Neural progenitor cell (in vitro differentiated cells): ENCODE data around the gene CDH23. TPM values are rescaled to one million over a fixed set of nuclear protein-coding genes. Genes with fewer than 3 reads are reported as not detected.
A peak's percentile ranks its signal among the peaks of the same experiment; 100 is the strongest.

ENCODE experiments used
- DNase-seq: peaks from one replicate; pipeline ENCODE4 v3.0.0-alpha.2; 2016; ENCODE audit warnings: low spot score
- H2AFZ ChIP-seq: fragments of 200-600 bp; sonication (generic); replicated peaks from 2 replicates; pipeline ENCODE4 v1.6.1; 2016; ENCODE audit warnings: antibody characterized with exemption
- H3F3A ChIP-seq: fragments of 200-600 bp; sonication (generic); 2 replicates; pipeline ENCODE4 v1.6.1; 2016; ENCODE audit warnings: antibody characterized with exemption, low read depth
- H3K27ac ChIP-seq: fragments of 200-600 bp; sonication (generic); 2 replicates; pipeline ENCODE4 v1.5.1; 2016; ENCODE audit warnings: mild to moderate bottlenecking
- H3K27me3 ChIP-seq: fragments of 200-600 bp; sonication (generic); 2 replicates; pipeline ENCODE4 v1.6.1; 2016; ENCODE audit warnings: mild to moderate bottlenecking, moderate library complexity
- H3K36me3 ChIP-seq: fragments of 200-600 bp; sonication (generic); 2 replicates; pipeline ENCODE4 v1.5.1; 2016
- H3K4me1 ChIP-seq: fragments of 200-600 bp; sonication (generic); 2 replicates; pipeline ENCODE4 v1.6.1; 2016; ENCODE audit warnings: mixed run types
- H3K4me2 ChIP-seq: fragments of 200-600 bp; sonication (generic); 2 replicates; pipeline ENCODE4 v1.6.1; 2016
- H3K4me3 ChIP-seq: fragments of 200-600 bp; sonication (generic); 2 replicates; pipeline ENCODE4 v1.5.1; 2016
- H3K79me2 ChIP-seq: fragments of 200-600 bp; sonication (generic); 2 replicates; pipeline ENCODE4 v1.6.1; 2016; ENCODE audit warnings: low read depth
- H3K9ac ChIP-seq: fragments of 200-600 bp; sonication (generic); 2 replicates; pipeline ENCODE4 v1.6.1; 2016
- H3K9me3 ChIP-seq: fragments of 200-600 bp; sonication (generic); 2 replicates; pipeline ENCODE4 v1.5.1; 2016; ENCODE audit warnings: low read depth
- H4K20me1 ChIP-seq: fragments of 200-600 bp; sonication (generic); 2 replicates; pipeline ENCODE4 v1.6.1; 2016; ENCODE audit warnings: low read depth
- H3K27ac Mint-ChIP-seq: 3 replicates; pipeline ENCODE4 v1.8.0; 2021; ENCODE audit warnings: mixed read lengths
- H3K27me3 Mint-ChIP-seq: 2 replicates; pipeline ENCODE4 v1.8.0; 2022; ENCODE audit warnings: low read depth, mild to moderate bottlenecking, inconsistent platforms, moderate library complexity, mixed read lengths; ENCODE audit not compliant: insufficient read depth
- H3K36me3 Mint-ChIP-seq: 3 replicates; pipeline ENCODE4 v1.8.0; 2021; ENCODE audit warnings: mixed read lengths
- H3K4me1 Mint-ChIP-seq: 3 replicates; pipeline ENCODE4 v1.8.0; 2021; ENCODE audit warnings: mixed read lengths
- H3K4me3 Mint-ChIP-seq: 3 replicates; pipeline ENCODE4 v1.8.0; 2021; ENCODE audit warnings: mild to moderate bottlenecking, moderate library complexity, mixed read lengths
- H3K9me3 Mint-ChIP-seq: 3 replicates; pipeline ENCODE4 v1.8.0; 2020; ENCODE audit warnings: mixed read lengths
- EZH2 ChIP-seq: fragments of 200-600 bp; sonication (generic); IDR thresholded peaks from 2 replicates; pipeline ENCODE4 v1.6.1; 2017; ENCODE audit warnings: antibody characterized with exemption, mild to moderate bottlenecking, moderate library complexity
- EZH2phosphoT487 ChIP-seq: fragments of 200-600 bp; sonication (generic); IDR thresholded peaks from 2 replicates; pipeline ENCODE4 v1.6.1; 2017; ENCODE audit warnings: antibody characterized with exemption
- total RNA-seq: library from RNA; depleted of rRNA; stranded (reverse); fragments of >200 nt; gene quantifications from 2 replicates; pipeline ENCODE4 v1.2.3, GENCODE V29; 2015; ENCODE audit warnings: low replicate concordance
- TF ChIP-seq, protein P1 (sequence below): fragments of 200-600 bp; sonication (generic); IDR thresholded peaks from 2 replicates; pipeline ENCODE4 v1.5.1; 2017; ENCODE audit warnings: antibody characterized with exemption, mild to moderate bottlenecking

Gene CDH23
- total RNA-seq, 1 donor from 2014 or later = 5.9 TPM

DNA sequence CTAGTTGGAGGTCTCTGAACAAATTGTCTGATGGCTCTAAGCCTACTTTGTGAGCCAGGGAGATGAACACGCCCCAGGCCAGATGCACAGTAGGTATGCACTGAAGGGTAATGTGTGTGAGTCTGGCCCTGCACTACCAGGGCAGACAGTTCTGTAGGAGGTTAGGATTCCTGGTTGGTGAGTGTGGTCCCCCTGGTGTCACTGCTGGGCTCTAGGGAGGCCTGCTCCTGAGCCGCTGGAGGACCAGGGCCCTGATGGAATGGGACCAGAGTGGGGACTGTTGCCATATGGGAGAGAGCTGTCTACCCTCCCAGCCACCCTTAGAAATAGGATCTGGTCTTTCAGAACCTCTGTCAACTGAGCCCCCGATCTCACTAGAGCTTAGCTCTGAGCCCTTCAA is 42.0 kb downstream of the CDH23 start:
- Histone ChIP-seq H3K27ac (no peak overlapping the region), H2AFZ (no peak overlapping the region), H3K4me3 (no peak overlapping the region), H3K4me1 (peaks cover 6% of the 10 kb centered on the region), H3K9ac (no peak overlapping the region), H3K27me3 (no peaks in the 10 kb centered on the region), H3K4me2 (no peak overlapping the region), H3K79me2 (no peaks in the 10 kb centered on the region), H3K9me3 (no peaks in the 10 kb centered on the region), H3F3A (no peaks in the 10 kb centered on the region), H3K36me3 (no peaks in the 10 kb centered on the region), H4K20me1 (no peaks in the 10 kb centered on the region)
- Mint-ChIP-seq H3K27me3 (peaks cover 18% of the 10 kb centered on the region), H3K4me1 (peaks cover 19% of the 10 kb centered on the region), H3K27ac (peak overlapping the region; percentile 89), H3K36me3 (no peaks in the 10 kb centered on the region), H3K9me3 (no peaks in the 10 kb centered on the region), H3K4me3 (no peak overlapping the region)
- TF ChIP-seq, protein P1, sequence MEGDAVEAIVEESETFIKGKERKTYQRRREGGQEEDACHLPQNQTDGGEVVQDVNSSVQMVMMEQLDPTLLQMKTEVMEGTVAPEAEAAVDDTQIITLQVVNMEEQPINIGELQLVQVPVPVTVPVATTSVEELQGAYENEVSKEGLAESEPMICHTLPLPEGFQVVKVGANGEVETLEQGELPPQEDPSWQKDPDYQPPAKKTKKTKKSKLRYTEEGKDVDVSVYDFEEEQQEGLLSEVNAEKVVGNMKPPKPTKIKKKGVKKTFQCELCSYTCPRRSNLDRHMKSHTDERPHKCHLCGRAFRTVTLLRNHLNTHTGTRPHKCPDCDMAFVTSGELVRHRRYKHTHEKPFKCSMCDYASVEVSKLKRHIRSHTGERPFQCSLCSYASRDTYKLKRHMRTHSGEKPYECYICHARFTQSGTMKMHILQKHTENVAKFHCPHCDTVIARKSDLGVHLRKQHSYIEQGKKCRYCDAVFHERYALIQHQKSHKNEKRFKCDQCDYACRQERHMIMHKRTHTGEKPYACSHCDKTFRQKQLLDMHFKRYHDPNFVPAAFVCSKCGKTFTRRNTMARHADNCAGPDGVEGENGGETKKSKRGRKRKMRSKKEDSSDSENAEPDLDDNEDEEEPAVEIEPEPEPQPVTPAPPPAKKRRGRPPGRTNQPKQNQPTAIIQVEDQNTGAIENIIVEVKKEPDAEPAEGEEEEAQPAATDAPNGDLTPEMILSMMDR = no peak
- TF ChIP-seq EZH2 (no peak), EZH2phosphoT487 (no peak)
- DNase-seq = no peak

GRCh38 chr10:71439670-71440425 is 43.1 kb downstream of the CDH23 start:
- H3K9me3 Mint-ChIP-seq = no peaks in the 10 kb centered on the region
- Histone ChIP-seq H3K4me1 (peaks cover 9% of the 10 kb centered on the region), H4K20me1 (no peaks in the 10 kb centered on the region), H3K79me2 (no peaks in the 10 kb centered on the region), H3K4me2 (no peak overlapping the region), H3K27me3 (no peaks in the 10 kb centered on the region), H3K36me3 (no peaks in the 10 kb centered on the region), H3K9ac (no peak overlapping the region), H3K27ac (no peak overlapping the region), H3K4me3 (no peak overlapping the region), H2AFZ (no peak overlapping the region), H3F3A (no peaks in the 10 kb centered on the region), H3K9me3 (no peaks in the 10 kb centered on the region)
- DNase-seq = no peak
- peaks cover 22% of the 10 kb centered on the region for H3K4me1 Mint-ChIP-seq
- H3K4me3 Mint-ChIP-seq = peak overlapping the region; percentile 6
- H3K27ac Mint-ChIP-seq = peak overlapping the region; percentile 14
- TF ChIP-seq EZH2phosphoT487 (no peak), EZH2 (no peak)
- TF ChIP-seq, protein P1 = no peak
- H3K36me3 Mint-ChIP-seq = no peaks in the 10 kb centered on the region
- peaks cover 19% of the 10 kb centered on the region for H3K27me3 Mint-ChIP-seq

- Mint-ChIP-seq H3K27me3 (peaks cover 17% of the 10 kb centered on the region), H3K27ac (peak overlapping the region; percentile 14), H3K4me1 (peaks cover 22% of the 10 kb centered on the region), H3K4me3 (no peak overlapping the region), H3K9me3 (no peaks in the 10 kb centered on the region), H3K36me3 (no peaks in the 10 kb centered on the region)
- Histone ChIP-seq H4K20me1 (no peaks in the 10 kb centered on the region), H3K9ac (no peak overlapping the region), H2AFZ (no peak overlapping the region), H3K36me3 (no peaks in the 10 kb centered on the region), H3K4me3 (no peak overlapping the region), H3K4me1 (peaks cover 9% of the 10 kb centered on the region), H3K79me2 (no peaks in the 10 kb centered on the region), H3K4me2 (no peak overlapping the region), H3K9me3 (no peaks in the 10 kb centered on the region), H3K27ac (no peak overlapping the region), H3F3A (no peaks in the 10 kb centered on the region), H3K27me3 (no peaks in the 10 kb centered on the region)
- TF ChIP-seq, protein P1 = no peak
- TF ChIP-seq EZH2phosphoT487 (no peak), EZH2 (no peak)
- no peak for DNase-seq
These were observed 43.9 kb downstream of the CDH23 start for GRCh38 chr10:71440506-71441035.
